ENCODE results near the gene TMEM47. TPM values are rescaled to one million over a fixed set of nuclear protein-coding genes. Genes with fewer than 3 reads are reported as not detected.

TMEM47 gene
- total and polyA plus RNA-seq, 2 experiments from 2014 or later, result 25.4 to 56.7 TPM

DNA sequence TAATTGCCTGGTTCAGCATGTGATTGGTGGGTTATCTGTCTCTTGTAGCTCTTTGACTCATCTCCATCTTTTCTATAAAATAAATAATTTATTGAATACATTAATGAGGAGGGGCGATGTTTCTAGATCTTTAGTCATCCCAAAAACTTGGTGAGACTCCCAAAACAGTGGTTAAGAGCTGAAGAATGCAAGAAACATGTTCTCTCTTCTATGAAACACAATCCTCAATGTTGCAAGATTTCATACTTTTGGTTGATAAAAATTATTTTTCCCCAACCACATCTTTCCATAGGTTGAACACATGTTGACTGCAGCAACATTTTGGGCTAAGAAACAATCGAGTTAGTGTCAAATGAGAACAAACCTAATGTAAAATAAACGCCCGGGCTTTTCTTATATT is 1.2 kb upstream of the TMEM47 start:
- peaks cover 28% of the 10 kb centered on the region for H3K79me2 ChIP-seq (replicated peaks; ENCODE audit: insufficient read depth)
- H3F3A ChIP-seq (replicated peaks; ENCODE audit: low read depth), result no peaks in the 10 kb centered on the region
- no peak for ATAC-seq
- TF ChIP-seq ETS1 (IDR thresholded peaks at IDR 0.05) (no peak), EZH2 (IDR thresholded peaks at IDR 0.05; ENCODE audit: low read depth, unreplicated experiment) (no peak), POLR2AphosphoS5 (IDR thresholded peaks at IDR 0.05; ENCODE audit: low read depth) (no peak)
- no peaks in the 10 kb centered on the region for H3K36me3 ChIP-seq (ENCODE audit: insufficient read depth)
- no peak overlapping the region for H2AFZ ChIP-seq
- no peaks in the 10 kb centered on the region for H3K9me2 ChIP-seq (ENCODE audit: insufficient read depth)
- H3K4me2 ChIP-seq, result peak overlapping the region; percentile 86
- Mint-ChIP-seq H3K4me3 (peak overlapping the region; percentile 71; the same call in 2 of the 3 replicates), H3K4me1 (peaks cover 26% of the 10 kb centered on the region), H3K27ac (no peak overlapping the region), H3K9me3 (peaks cover 5% of the 10 kb centered on the region; the same call in 2 of the 3 replicates), H3K36me3 (ENCODE audit: low read depth) (peaks cover 10% of the 10 kb centered on the region; the same call in 2 of the 3 replicates), H3K27me3 (ENCODE audit: insufficient read depth, low read depth, poor library complexity) (peaks cover 12% of the 10 kb centered on the region)
- H3K27ac ChIP-seq (ENCODE audit: low read depth), result no peak overlapping the region
- H3K27me3 ChIP-seq (ENCODE audit: insufficient read depth), result peaks cover 10% of the 10 kb centered on the region; the same call in 1 of the 2 replicates
- H3K4me1 ChIP-seq (ENCODE audit: insufficient read depth), result peaks cover 17% of the 10 kb centered on the region
- no peaks in the 10 kb centered on the region for H4K20me1 ChIP-seq (replicated peaks; ENCODE audit: insufficient read depth)
- H3K4me3 ChIP-seq, result peak overlapping the region; percentile 64
- DNase-seq (ENCODE audit: low spot score), result no peak

DNA sequence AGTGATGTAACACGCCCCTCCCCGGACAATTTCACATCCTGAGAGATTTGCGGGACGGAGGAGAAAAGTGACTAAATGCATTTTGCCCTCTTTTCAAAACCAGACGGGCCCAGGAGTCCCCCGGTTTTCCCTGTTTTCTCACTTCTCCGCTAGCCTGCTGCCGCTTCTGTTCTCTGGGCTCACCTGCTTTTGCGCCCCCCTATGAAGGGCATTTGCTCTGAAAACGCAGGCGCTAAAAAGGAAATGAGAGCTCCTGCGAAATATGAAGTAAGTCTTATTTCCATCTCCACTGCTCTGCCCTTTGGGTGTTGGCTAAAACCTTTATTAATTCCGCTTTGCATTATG is 613 bp upstream of the TMEM47 start:
- Mint-ChIP-seq H3K4me3 (peak overlapping the region; percentile 71), H3K27me3 (ENCODE audit: insufficient read depth, low read depth, poor library complexity) (peaks cover 10% of the 10 kb centered on the region), H3K9me3 (peaks cover 5% of the 10 kb centered on the region; the same call in 2 of the 3 replicates), H3K36me3 (ENCODE audit: low read depth) (peaks cover 10% of the 10 kb centered on the region; the same call in 2 of the 3 replicates), H3K4me1 (peaks cover 28% of the 10 kb centered on the region), H3K27ac (0 out of 2 replicates have a peak overlapping the region, but pooled peaks have one; percentile 48)
- Histone ChIP-seq H4K20me1 (replicated peaks; ENCODE audit: insufficient read depth) (no peaks in the 10 kb centered on the region), H3K4me3 (peak overlapping the region; percentile 64), H3K79me2 (replicated peaks; ENCODE audit: insufficient read depth) (peaks cover 34% of the 10 kb centered on the region), H3K36me3 (ENCODE audit: insufficient read depth) (no peaks in the 10 kb centered on the region), H3F3A (replicated peaks; ENCODE audit: low read depth) (no peaks in the 10 kb centered on the region), H3K9me2 (ENCODE audit: insufficient read depth) (no peaks in the 10 kb centered on the region), H3K4me2 (peak overlapping the region; percentile 86), H3K27me3 (ENCODE audit: insufficient read depth) (peaks cover 10% of the 10 kb centered on the region; the same call in 1 of the 2 replicates), H2AFZ (no peak overlapping the region), H3K4me1 (ENCODE audit: insufficient read depth) (peaks cover 23% of the 10 kb centered on the region), H3K27ac (ENCODE audit: low read depth) (peak overlapping the region; percentile 84)
- ATAC-seq (peak; percentile 5; the same call in 2 of the 3 replicates), DNase-seq (ENCODE audit: low spot score) (no peak)
- TF ChIP-seq ZNF114 (CRISPR knock-in tag; IDR thresholded peaks at IDR 0.05) (no peak), ETS1 (IDR thresholded peaks at IDR 0.05) (no peak), EZH2phosphoT487 (IDR thresholded peaks at IDR 0.05; ENCODE audit: unreplicated experiment) (no peak), EZH2 (IDR thresholded peaks at IDR 0.05; ENCODE audit: low read depth, unreplicated experiment) (no peak), JUNB (IDR thresholded peaks at IDR 0.05; ENCODE audit: unreplicated experiment) (no peak)
- TF ChIP-seq, protein P1, sequence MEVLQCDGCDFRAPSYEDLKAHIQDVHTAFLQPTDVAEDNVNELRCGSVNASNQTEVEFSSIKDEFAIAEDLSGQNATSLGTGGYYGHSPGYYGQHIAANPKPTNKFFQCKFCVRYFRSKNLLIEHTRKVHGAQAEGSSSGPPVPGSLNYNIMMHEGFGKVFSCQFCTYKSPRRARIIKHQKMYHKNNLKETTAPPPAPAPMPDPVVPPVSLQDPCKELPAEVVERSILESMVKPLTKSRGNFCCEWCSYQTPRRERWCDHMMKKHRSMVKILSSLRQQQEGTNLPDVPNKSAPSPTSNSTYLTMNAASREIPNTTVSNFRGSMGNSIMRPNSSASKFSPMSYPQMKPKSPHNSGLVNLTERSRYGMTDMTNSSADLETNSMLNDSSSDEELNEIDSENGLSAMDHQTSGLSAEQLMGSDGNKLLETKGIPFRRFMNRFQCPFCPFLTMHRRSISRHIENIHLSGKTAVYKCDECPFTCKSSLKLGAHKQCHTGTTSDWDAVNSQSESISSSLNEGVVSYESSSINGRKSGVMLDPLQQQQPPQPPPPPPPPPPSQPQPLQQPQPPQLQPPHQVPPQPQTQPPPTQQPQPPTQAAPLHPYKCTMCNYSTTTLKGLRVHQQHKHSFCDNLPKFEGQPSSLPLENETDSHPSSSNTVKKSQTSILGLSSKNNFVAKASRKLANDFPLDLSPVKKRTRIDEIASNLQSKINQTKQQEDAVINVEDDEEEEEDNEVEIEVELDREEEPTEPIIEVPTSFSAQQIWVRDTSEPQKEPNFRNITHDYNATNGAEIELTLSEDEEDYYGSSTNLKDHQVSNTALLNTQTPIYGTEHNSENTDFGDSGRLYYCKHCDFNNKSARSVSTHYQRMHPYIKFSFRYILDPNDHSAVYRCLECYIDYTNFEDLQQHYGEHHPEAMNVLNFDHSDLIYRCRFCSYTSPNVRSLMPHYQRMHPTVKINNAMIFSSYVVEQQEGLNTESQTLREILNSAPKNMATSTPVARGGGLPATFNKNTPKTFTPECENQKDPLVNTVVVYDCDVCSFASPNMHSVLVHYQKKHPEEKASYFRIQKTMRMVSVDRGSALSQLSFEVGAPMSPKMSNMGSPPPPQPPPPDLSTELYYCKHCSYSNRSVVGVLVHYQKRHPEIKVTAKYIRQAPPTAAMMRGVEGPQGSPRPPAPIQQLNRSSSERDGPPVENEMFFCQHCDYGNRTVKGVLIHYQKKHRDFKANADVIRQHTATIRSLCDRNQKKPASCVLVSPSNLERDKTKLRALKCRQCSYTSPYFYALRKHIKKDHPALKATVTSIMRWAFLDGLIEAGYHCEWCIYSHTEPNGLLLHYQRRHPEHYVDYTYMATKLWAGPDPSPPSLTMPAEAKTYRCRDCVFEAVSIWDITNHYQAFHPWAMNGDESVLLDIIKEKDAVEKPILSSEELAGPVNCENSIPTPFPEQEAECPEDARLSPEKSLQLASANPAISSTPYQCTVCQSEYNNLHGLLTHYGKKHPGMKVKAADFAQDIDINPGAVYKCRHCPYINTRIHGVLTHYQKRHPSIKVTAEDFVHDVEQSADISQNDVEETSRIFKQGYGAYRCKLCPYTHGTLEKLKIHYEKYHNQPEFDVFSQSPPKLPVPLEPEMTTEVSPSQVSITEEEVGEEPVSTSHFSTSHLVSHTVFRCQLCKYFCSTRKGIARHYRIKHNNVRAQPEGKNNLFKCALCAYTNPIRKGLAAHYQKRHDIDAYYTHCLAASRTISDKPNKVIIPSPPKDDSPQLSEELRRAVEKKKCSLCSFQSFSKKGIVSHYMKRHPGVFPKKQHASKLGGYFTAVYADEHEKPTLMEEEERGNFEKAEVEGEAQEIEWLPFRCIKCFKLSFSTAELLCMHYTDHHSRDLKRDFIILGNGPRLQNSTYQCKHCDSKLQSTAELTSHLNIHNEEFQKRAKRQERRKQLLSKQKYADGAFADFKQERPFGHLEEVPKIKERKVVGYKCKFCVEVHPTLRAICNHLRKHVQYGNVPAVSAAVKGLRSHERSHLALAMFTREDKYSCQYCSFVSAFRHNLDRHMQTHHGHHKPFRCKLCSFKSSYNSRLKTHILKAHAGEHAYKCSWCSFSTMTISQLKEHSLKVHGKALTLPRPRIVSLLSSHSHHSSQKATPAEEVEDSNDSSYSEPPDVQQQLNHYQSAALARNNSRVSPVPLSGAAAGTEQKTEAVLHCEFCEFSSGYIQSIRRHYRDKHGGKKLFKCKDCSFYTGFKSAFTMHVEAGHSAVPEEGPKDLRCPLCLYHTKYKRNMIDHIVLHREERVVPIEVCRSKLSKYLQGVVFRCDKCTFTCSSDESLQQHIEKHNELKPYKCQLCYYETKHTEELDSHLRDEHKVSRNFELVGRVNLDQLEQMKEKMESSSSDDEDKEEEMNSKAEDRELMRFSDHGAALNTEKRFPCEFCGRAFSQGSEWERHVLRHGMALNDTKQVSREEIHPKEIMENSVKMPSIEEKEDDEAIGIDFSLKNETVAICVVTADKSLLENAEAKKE (CRISPR knock-in tag; IDR thresholded peaks at IDR 0.05), result no peak

Data from GM23338 (cell line).